ENCODE results near the gene TENM4. TPM values are rescaled to one million over a fixed set of nuclear protein-coding genes. Genes with fewer than 3 reads are reported as not detected.

TENM4 gene
- total RNA-seq, 2 donors from 2014 or later, result 68.2 to 130 TPM

DNA sequence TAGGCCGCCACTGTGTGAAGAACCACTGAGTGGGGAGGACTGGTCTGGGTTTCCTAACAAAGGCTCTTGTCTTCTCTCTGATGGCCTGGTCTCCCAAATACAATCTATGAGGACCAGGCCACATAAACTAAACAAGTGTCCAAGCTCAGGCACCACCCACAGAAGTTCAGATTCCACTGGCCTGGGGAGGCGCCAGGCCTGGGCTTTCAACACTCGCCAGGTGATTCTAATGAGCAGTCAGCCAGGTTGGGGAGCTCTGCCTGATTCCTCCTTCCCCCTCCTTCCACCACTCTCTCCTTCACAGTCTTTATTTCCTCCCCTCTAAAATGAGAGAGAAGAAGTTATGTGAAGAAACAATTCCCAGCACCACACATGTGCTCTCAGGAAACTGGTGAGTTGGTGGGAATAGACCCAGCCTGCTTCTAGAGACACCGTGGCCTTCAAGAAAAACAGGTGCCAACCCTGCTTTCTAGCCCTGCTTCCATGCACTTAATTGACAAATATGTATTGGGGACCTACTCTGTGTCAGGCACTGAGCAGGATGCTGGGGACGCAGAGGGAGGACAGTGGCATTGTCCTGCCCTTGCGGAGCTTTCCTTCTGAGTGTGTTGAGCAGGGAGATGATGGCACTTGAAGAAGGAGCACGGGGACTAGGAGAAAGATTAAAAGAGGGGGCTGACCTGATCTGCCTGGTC, 242.5 kb downstream of the TENM4 start:
- peaks cover 46% of the 10 kb centered on the region for H3K36me3 Mint-ChIP-seq (ENCODE audit: low read depth)
- H3K27ac Mint-ChIP-seq, result no peak overlapping the region
- H3K4me1 Mint-ChIP-seq, result peaks cover 5% of the 10 kb centered on the region
- H3K9me3 Mint-ChIP-seq, result peaks cover 6% of the 10 kb centered on the region
- Histone ChIP-seq H3K4me3 (ENCODE audit: low read length) (no peak overlapping the region), H3K27me3 (ENCODE audit: control insufficient read depth, insufficient read depth, low read length, poor library complexity, severe bottlenecking) (no peaks in the 10 kb centered on the region), H3K9me3 (ENCODE audit: control insufficient read depth, low read length) (no peaks in the 10 kb centered on the region), H3K27ac (ENCODE audit: low read depth, low read length) (no peak overlapping the region), H3K4me1 (ENCODE audit: control insufficient read depth, insufficient read depth, low read length) (no peaks in the 10 kb centered on the region), H3K9ac (ENCODE audit: extremely low read depth, low read length, poor library complexity, severe bottlenecking) (no peak overlapping the region), H3K36me3 (ENCODE audit: control insufficient read depth, insufficient read depth, low read length) (peaks cover 4% of the 10 kb centered on the region)
- H3K4me3 Mint-ChIP-seq, result no peak overlapping the region
- TF ChIP-seq, protein P1, sequence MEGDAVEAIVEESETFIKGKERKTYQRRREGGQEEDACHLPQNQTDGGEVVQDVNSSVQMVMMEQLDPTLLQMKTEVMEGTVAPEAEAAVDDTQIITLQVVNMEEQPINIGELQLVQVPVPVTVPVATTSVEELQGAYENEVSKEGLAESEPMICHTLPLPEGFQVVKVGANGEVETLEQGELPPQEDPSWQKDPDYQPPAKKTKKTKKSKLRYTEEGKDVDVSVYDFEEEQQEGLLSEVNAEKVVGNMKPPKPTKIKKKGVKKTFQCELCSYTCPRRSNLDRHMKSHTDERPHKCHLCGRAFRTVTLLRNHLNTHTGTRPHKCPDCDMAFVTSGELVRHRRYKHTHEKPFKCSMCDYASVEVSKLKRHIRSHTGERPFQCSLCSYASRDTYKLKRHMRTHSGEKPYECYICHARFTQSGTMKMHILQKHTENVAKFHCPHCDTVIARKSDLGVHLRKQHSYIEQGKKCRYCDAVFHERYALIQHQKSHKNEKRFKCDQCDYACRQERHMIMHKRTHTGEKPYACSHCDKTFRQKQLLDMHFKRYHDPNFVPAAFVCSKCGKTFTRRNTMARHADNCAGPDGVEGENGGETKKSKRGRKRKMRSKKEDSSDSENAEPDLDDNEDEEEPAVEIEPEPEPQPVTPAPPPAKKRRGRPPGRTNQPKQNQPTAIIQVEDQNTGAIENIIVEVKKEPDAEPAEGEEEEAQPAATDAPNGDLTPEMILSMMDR (conservative IDR thresholded peaks at IDR 0.05), result no peak
- DNase-seq, result no peak
- no peaks in the 10 kb centered on the region for H3K27me3 Mint-ChIP-seq (ENCODE audit: insufficient read depth)
- 93 to 96% methylated on average over 3 to 7 of the region's 7 CpGs for WGBS, 2 experiments (ENCODE audit: insufficient coverage in 1 of 2, insufficient read length in 1 of 2)

DNA sequence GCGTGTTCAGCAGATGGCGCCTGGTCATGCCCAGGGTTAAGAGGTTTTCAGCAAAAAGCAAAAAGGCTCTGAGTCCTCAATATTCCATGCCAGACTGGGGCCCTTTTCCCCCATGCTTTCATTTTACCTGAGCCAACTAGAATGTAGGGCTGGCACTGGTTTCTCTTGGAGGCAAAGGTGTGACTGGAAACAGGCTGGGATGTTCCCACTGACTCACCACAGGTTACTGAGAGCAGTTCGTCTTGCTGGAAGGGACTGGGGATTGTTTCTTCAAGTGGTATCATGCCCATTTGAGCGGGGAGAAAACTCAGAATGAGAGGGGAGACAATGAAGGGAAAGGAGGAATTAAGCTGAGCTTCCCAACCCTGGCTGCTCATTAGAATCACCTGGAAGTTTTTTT, 243.9 kb downstream of the TENM4 start:
- Mint-ChIP-seq H3K27ac (no peak overlapping the region), H3K27me3 (ENCODE audit: insufficient read depth) (no peaks in the 10 kb centered on the region), H3K4me1 (no peaks in the 10 kb centered on the region), H3K4me3 (no peak overlapping the region), H3K9me3 (peaks cover 18% of the 10 kb centered on the region), H3K36me3 (ENCODE audit: low read depth) (peaks cover 56% of the 10 kb centered on the region)
- TF ChIP-seq, protein P1 (conservative IDR thresholded peaks at IDR 0.05), result no peak
- no peak overlapping the region for H3K9ac ChIP-seq (ENCODE audit: extremely low read depth, low read length, poor library complexity, severe bottlenecking)
- H3K27ac ChIP-seq (ENCODE audit: low read depth, low read length), result no peak overlapping the region
- H3K4me3 ChIP-seq (ENCODE audit: low read length), result no peak overlapping the region
- 94 to 97% methylated on average over 4 of the region's 4 CpGs for WGBS, 2 experiments (ENCODE audit: insufficient coverage in 1 of 2, insufficient read length in 1 of 2)
- H3K4me1 ChIP-seq (ENCODE audit: control insufficient read depth, insufficient read depth, low read length), result no peaks in the 10 kb centered on the region
- H3K9me3 ChIP-seq (ENCODE audit: control insufficient read depth, low read length), result no peaks in the 10 kb centered on the region
- DNase-seq, result no peak
- no peaks in the 10 kb centered on the region for H3K27me3 ChIP-seq (ENCODE audit: control insufficient read depth, insufficient read depth, low read length, poor library complexity, severe bottlenecking)
- peaks cover 4% of the 10 kb centered on the region for H3K36me3 ChIP-seq (ENCODE audit: control insufficient read depth, insufficient read depth, low read length)

DNA sequence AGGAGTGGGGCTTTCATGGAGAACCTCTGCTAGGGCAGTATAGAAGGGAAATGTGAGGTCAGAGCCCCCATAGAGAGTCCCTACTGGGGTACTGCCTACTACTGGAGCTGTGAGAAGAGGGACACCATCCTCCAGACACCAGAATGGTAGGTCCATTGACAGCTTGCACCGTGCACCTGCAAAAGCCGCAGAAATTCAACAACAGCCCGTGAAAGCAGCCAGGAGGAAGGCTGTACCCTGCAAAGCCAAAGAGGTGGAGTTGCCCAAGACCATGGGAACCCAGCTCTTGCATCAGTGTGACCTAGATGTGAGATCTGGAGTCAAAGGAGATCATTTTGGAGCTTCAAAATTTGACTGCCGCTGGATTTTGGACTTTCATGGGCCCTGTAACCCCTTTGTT, 245.6 kb downstream of the TENM4 start:
- no peak overlapping the region for H3K4me3 Mint-ChIP-seq
- 94 to 100% methylated on average over 4 of the region's 4 CpGs for WGBS, 2 experiments (ENCODE audit: insufficient coverage in 1 of 2, insufficient read length in 1 of 2)
- H3K27ac ChIP-seq (ENCODE audit: low read depth, low read length), result no peak overlapping the region
- no peak overlapping the region for H3K4me3 ChIP-seq (ENCODE audit: low read length)
- H3K27me3 Mint-ChIP-seq (ENCODE audit: insufficient read depth), result no peaks in the 10 kb centered on the region
- no peaks in the 10 kb centered on the region for H3K9me3 ChIP-seq (ENCODE audit: control insufficient read depth, low read length)
- DNase-seq, result no peak
- no peaks in the 10 kb centered on the region for H3K27me3 ChIP-seq (ENCODE audit: control insufficient read depth, insufficient read depth, low read length, poor library complexity, severe bottlenecking)
- no peaks in the 10 kb centered on the region for H3K4me1 ChIP-seq (ENCODE audit: control insufficient read depth, insufficient read depth, low read length)
- peaks cover 48% of the 10 kb centered on the region for H3K36me3 Mint-ChIP-seq (ENCODE audit: low read depth)
- peaks cover 21% of the 10 kb centered on the region for H3K9me3 Mint-ChIP-seq
- TF ChIP-seq, protein P1 (conservative IDR thresholded peaks at IDR 0.05), result no peak
- no peaks in the 10 kb centered on the region for H3K4me1 Mint-ChIP-seq
- no peak overlapping the region for H3K27ac Mint-ChIP-seq
- peaks cover 4% of the 10 kb centered on the region for H3K36me3 ChIP-seq (ENCODE audit: control insufficient read depth, insufficient read depth, low read length)
- H3K9ac ChIP-seq (ENCODE audit: extremely low read depth, low read length, poor library complexity, severe bottlenecking), result no peak overlapping the region

Measured in endodermal cell (in vitro differentiated cells).